Measurements from ENCODE around the gene KIAA1328.

KIAA1328 gene

DNA sequence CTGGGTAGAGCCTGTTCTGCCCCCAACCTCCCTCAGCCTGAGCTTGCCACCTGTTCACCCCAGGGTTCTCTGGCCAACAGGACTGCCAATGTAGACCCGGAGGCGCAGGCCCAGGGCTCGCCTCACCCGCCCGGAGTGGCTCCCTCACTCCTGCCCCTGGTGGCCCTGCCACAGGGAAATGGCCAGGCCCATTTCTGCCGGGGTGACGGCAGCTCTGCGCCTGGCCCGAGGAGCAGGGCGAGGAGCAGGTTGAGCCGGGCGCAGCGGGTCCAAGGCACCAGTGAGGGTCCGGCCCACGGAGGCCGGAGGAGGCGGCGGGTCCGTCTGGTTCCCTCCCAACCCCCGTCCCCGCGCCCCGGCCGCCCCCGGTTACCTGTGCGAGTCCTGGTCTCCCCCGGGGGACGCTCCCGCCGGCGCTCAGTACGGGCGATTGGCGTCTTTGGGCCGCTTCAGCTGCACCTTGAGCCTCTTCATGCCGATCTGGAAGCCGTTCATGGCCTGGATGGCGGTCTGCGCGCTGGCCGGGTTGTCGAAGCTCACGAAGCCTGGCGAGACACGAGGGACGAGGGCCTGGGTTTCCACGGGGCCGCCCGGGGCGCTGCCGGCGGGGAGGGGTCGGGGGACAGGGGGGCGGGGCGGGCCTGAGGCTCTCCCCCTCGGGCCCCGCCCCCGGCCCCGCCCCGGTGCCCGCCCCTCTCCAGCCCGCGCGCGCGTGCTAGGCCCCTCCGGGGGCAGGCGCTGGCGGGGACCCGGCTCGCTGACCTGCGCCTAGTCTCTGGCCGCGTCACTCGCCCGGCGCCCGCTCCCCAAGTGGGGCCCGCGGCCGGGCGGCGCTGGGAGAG, 424.7 kb downstream of the KIAA1328 start:
- DNase-seq: no peak
- in situ Hi-C loops (cut with HindIII; ENCODE audit: low pct_ligation_motif_present, low pct_unique_long_range_greater_than_20kb, low sequenced_read_pairs): no loop called here

DNA sequence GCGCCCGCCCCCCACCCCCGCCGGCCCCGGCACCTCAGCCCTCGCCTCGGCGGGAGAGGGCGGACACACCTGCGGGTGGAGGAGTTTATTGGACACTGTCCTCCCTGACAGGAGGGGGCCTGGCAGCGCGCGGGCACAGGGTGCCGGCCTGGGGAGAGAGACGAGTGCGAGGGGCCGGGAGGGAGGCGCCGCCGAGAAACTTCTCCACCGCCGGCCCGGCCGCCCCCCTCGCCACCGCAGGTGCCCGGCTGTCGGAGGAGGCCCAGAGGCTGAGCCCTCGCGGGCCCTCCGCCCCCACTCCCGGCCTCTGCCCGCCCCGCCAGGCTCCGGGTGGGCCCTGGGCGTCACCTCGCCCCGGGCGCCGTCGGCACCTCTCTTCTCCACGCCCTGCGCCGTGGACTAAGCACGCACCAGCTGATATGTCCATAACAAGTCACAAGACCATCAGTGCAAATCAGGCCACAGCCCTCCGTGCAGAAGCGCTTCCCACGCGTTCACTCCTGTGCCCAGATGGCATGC, 425.4 kb downstream of the KIAA1328 start:
- in situ Hi-C loops (cut with HindIII; ENCODE audit: low pct_ligation_motif_present, low pct_unique_long_range_greater_than_20kb, low sequenced_read_pairs): no loop called here
- DNase-seq: no peak

DNA sequence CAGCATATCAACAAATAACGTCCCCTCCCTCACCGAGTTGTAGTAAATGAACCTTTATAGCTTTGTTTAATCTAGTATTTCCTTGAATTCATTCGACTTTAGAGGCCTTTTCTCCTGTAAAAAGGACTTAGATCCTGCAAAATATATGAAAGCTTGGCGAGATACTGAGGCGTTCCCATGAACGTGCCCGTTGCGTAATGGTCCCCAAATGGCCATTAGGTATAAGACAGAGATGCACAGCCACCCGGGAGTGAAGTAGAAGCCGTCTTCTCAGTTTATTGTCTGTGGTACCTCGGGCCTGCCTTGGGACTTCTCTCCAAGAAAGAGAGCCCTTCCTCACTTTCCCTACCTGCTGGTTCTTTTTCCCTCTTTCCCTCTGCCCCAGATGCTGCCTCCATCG, 426.0 kb downstream of the KIAA1328 start:
- in situ Hi-C loops (cut with HindIII; ENCODE audit: low pct_ligation_motif_present, low pct_unique_long_range_greater_than_20kb, low sequenced_read_pairs): no loop called here
- DNase-seq: no peak

DNA sequence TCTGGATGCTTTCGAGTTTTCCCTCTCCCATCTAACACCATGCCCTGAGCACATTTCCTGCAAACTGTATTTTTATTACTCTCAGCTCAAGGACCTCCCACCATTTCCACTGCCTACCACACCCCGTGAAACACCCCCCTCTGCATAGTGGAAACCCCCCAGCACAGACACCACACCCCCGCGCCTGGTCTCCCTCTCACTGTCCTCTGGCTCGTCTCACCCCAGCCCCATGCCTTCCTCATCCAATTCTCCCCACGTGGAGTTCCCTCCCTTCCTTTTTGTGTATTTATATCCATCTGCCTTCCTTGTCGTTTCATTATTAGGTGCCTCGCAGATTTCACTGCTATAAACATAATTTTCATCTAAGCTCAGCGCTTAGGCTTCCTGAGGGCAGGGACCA, 429.2 kb downstream of the KIAA1328 start:
- in situ Hi-C loops (cut with HindIII; ENCODE audit: low pct_ligation_motif_present, low pct_unique_long_range_greater_than_20kb, low sequenced_read_pairs): no loop called here
- no peak for DNase-seq

DNA sequence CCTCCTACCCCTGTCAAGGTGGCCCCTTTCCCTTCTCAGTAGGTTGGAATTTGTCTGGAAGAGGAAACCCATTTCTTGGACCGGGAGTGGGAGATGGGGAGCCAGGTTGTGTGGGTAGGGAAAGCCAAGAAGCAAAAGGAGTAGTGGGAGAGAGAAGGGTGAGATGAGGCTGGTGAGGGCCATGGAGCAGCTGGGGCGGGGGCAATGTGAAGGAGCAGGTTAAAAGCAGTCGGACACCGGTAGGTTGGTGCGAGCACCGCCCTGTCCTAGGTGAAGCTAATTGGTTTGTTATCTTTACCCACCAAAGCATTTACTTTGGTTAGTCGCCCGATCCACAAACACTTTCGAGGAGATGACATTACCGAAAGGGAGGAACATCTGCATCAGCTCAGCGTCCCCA, 429.9 kb downstream of the KIAA1328 start:
- in situ Hi-C loops (cut with HindIII; ENCODE audit: low pct_ligation_motif_present, low pct_unique_long_range_greater_than_20kb, low sequenced_read_pairs): no loop called here
- no peak for DNase-seq

DNA sequence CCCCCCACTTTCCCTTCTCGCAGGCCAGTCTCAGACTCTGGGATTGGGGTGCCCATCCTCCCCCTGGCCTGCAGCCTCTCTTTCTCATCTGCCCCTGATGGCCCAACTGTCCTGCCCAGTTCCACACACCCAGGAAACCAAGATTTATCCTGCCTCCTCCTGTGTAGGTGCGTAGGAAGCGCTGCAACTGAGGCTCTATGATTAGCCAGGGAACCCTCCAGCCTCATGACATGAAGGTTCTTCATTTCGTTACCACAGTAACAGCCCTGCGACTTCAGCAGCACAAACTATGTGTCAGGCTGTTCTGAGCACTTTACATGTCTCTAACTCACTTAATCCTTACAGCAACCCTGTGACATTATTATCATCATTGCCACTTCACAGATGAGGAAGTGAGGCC, 430.8 kb downstream of the KIAA1328 start:
- in situ Hi-C loops (cut with HindIII; ENCODE audit: low pct_ligation_motif_present, low pct_unique_long_range_greater_than_20kb, low sequenced_read_pairs): no loop called here
- no peak for DNase-seq

DNA sequence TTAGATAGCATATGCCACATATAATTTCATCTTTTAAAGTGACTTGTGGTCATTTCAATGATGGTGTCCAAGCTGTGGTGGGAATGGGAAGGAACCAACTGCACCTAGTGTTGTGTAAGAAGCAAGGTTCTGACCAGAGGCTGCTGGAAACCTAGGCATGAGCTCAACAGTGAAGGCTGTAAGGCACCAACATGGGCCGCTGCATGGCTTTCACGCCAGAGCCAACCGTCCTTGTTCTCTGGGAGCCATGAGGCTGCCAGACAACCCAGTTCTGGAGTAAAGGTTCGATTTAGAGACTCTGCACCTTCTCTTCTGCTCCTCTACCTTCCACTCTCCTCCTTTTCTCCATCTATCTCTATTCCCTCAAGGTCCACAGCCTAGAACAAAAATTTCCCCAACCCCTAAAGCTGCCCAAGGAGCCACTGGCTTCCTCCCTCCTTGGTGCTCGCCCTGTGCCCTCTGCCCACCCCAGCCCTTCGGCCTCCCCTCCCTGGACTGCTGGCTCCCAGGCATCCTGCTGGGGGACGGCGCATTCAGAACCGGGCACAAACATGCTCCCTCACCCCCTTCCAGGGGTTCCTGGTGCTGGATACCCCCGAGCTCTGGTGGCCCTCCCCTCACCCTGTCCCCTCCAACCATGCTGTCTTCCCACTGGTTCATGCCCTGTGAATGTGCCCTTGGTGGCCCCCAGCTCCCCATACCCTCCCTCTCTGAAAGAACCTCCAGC, 431.6 kb downstream of the KIAA1328 start:
- in situ Hi-C loops (cut with HindIII; ENCODE audit: low pct_ligation_motif_present, low pct_unique_long_range_greater_than_20kb, low sequenced_read_pairs): no loop called here
- DNase-seq: no peak

DNA sequence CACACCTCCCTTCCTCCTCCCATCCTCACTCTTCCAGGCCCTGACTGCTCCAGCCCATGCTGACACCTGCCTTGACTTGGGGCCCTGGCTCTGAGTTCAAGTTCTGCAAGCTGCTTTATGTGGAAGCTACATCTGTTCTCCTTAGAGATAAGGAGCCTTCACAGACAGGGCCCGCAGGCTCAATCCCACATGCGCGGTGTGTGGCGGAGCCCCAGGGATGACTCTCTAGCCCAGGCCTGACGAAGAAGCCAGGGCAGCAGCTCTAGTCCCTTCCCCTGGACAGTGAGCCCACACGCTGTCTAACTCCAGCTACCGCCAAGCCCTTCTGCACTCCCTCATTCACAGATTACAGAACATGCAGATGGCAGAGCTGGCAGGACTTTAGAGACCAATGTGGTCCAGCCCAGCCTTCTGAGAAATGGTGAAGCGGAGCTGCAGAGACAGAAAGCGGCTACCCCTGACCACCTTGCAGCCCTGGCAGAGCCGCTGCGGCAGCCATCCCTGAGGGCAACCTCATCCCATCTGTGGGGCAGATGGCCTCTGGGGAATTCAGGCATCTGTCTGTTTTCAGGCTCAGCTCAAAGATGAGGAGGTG, 432.4 kb downstream of the KIAA1328 start:
- DNase-seq: no peak
- in situ Hi-C loops (cut with HindIII; ENCODE audit: low pct_ligation_motif_present, low pct_unique_long_range_greater_than_20kb, low sequenced_read_pairs): no loop called here

DNA sequence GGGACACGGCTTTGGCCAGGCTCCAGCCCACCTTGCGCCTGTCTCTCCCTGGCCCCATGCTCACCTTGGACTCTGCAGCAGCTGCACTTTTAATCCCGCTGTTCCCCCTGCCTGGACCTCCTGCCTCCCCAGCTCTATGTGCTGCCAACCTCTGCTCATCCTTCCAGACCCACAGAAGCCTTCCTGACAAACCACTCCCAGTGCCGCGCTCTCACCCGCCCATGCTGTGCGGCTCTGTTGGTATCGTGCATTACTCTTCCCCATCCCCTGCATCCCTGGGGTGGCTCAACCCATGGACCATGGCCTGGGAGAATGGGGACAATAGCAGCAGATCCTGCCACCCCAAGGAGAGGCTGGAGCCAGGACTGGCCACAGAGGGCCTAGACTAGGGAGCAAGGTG, 433.1 kb downstream of the KIAA1328 start:
- DNase-seq: no peak
- in situ Hi-C loops (cut with HindIII; ENCODE audit: low pct_ligation_motif_present, low pct_unique_long_range_greater_than_20kb, low sequenced_read_pairs): no loop called here

DNA sequence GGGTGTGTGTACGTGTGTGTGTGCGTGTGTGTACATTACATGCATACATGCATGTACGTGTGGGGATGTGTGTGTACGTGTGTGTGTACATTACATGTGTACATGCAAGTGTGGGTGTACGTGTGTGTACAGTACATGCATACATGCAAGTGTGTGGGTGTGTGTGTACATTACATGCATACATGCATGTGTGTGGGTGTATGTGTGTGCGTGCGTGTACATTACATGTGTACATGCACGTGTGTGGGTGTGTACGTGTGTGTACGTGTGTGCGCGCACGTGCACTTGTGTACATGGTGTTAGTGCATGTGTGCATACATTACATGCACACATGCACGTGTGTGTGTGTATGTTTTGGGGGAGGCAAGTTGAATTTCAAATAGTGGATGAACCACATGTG, 436.0 kb downstream of the KIAA1328 start:
- no peak for DNase-seq
- in situ Hi-C loops (cut with HindIII; ENCODE audit: low pct_ligation_motif_present, low pct_unique_long_range_greater_than_20kb, low sequenced_read_pairs): no loop called here

DNA sequence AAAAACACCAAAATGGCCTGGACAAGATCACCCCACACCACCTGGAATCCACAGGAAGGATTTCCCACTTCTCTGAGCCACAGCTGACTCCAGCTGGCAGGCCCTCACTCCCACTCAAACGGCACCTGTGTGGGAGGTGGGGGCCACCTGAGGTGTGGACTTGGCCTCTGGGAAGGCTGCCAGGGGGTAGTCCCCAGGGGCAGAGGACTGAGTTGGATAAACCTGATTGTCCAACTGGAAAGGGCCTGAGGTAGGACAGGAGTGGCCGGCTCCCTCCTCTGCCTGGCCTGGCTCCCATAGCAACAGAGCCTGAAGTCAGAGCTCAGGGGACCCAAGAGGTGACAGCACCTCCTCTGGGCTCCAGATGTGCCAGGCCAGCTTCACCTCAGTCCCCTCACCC, 436.5 kb downstream of the KIAA1328 start:
- DNase-seq: no peak
- in situ Hi-C loops (cut with HindIII; ENCODE audit: low pct_ligation_motif_present, low pct_unique_long_range_greater_than_20kb, low sequenced_read_pairs): no loop called here

DNA sequence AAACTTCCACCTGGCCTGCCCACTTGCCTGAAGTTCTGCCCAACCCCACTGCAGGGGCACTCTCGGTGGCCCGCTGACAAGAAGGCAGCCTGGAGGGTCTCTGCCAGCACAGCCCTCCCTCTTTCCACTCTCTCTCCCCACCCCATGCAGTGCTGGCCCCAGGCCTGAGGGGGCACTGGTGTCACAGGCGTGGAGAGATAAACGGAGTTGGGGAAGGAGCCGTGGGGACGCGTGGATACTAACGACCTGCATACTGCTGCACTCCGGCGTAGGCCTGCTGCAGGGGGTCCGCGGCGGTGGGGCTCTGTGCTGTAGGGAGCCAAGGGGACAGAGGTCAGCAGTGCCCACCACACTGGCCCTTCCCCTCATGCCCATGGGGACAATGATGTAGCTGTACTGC, 437.4 kb downstream of the KIAA1328 start:
- in situ Hi-C loops (cut with HindIII; ENCODE audit: low pct_ligation_motif_present, low pct_unique_long_range_greater_than_20kb, low sequenced_read_pairs): no loop called here
- peak; percentile 4 for DNase-seq

DNA sequence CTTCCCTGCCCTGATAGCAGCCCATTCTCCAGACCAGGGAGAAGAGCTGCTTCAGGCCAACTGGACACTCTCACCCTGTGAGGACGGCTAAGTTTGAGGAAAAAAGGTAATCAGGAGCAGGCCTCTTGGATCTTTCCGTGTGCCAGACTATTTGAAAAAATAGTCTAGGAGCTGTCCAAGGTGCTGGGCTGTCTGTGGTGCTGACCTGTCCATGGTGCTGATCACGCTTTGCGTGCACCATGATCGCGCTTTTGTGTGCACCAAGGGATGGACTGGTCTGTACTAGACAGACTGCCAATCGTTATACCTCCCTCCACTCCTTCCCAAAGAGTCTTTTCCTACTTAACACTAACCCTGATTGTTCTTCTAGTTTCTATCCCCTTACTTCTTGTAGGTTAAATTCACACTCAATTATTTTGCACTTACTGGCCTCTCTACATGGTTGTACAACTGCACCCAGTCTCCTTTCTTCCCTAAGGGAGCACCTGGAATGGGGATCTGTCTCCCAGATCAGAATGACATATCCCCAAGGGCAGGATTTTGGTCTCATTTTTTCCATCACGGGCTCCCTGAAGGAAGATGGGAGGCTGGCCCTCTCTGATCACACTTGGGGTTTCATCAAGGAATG, 441.2 kb downstream of the KIAA1328 start:
- peak; percentile 53 for DNase-seq
- in situ Hi-C loops (cut with HindIII; ENCODE audit: low pct_ligation_motif_present, low pct_unique_long_range_greater_than_20kb, low sequenced_read_pairs): no loop called here

DNA sequence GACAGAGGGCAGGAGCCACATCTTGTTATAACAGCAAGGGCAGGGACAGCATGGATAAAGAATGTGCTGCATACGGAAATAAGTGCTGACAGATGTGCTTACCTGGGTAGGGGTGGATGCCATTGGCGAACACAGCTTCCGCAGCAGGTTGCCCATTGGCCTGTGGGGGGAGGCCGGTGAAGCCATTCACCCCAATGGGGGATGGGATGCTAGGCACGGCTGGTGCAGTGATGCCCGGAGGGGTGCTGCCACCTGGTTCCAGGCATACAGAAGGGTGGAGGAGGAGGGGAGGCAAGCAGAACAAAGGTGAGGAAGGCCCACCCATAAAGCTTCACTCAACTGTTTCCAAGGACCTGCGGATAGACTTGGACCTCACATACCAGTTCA, 441.7 kb downstream of the KIAA1328 start:
- in situ Hi-C loops (cut with HindIII; ENCODE audit: low pct_ligation_motif_present, low pct_unique_long_range_greater_than_20kb, low sequenced_read_pairs): no loop called here
- DNase-seq: no peak

DNA sequence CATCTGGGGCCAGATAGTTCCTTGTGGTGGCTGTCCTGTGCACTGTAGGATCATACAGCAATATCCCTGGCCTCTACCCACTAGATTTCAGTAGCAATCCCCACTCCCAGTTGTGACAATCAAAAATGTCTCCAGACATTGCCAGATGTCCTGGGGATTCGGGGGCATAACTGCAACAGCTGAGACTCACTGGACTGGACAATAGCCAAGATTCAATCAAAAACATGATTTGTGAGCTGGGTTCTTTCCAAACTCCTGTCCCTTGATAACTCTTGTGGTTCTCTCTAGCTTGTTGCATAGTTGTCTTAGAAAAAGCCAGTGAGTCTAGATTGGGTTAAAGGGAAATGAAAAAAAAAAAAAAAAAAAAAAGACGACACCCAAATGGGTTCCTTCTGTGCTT, 443.3 kb downstream of the KIAA1328 start:
- in situ Hi-C loops (cut with HindIII; ENCODE audit: low pct_ligation_motif_present, low pct_unique_long_range_greater_than_20kb, low sequenced_read_pairs): no loop called here
- no peak for DNase-seq

DNA sequence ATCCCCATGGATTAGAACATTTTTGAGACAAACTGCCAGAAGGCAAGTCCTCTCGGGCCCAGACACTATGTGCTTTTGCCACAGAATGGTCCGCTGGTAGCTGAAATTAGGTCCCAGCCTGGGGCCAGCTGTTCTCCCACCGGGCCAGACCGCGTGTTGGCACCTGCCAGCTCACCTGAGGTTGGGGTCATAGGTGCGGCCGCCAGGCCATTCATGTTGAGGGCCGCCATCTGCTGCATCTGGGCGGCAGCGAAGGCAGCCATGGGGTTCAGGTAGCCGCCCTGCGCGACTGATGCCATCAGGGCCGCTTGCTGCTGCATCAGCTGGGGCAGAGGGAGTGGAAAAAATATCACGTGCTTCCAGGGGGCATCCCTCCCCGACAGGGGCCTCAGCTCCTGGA, 443.9 kb downstream of the KIAA1328 start:
- DNase-seq: no peak

DNA sequence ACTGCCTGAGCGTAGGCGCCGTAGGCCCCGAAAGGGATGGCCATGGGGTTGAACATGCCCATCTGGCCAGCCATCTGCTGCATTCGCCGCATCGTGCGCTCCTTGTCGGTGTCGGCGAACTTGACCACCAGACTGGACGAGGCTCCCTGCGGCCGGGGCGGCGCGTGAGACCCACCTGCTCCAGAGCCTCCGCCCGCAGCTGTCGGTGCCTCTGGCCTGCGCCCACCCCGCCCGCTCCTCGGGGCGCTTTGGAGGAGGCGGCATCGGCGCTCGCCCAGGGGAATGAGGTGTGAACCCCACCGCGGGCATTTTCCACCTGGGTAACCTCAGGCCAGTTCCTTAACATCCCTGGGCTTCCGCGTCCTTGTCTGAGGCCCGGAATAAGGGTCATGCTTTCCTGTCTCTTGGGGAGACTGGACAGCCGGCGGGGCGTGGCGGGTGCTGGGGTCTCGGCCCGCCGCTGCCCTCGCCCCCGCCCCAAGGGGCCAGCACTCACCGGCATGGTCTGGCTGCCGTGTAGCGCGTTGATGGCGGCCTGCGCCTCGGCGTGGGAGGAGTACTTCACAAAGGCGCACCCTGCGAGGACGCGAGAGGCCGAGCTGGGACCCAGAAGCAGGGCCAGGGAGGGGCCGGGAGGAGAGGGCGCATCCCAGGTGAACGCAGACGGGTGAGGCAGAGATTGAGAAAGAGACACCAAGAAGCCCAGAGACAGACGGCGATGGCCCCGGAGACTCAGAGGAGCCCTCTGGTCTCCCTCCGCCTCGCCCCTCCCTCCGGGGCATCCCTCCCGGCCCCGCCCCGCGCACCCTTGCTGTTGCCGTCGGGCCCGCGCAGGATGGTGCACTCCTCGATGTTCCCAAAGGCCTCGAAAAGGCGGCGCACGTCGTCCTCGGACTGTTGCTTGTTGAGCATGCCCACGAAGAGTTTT, 445.6 kb downstream of the KIAA1328 start:
- in situ Hi-C loops (cut with HindIII; ENCODE audit: low pct_ligation_motif_present, low pct_unique_long_range_greater_than_20kb, low sequenced_read_pairs): no loop called here

More for the DNA sequence above, 443.9 kb downstream of the KIAA1328 start:
- in situ Hi-C loops (cut with HindIII; ENCODE audit: low pct_ligation_motif_present, low pct_unique_long_range_greater_than_20kb, low sequenced_read_pairs): no loop called here

DNA sequence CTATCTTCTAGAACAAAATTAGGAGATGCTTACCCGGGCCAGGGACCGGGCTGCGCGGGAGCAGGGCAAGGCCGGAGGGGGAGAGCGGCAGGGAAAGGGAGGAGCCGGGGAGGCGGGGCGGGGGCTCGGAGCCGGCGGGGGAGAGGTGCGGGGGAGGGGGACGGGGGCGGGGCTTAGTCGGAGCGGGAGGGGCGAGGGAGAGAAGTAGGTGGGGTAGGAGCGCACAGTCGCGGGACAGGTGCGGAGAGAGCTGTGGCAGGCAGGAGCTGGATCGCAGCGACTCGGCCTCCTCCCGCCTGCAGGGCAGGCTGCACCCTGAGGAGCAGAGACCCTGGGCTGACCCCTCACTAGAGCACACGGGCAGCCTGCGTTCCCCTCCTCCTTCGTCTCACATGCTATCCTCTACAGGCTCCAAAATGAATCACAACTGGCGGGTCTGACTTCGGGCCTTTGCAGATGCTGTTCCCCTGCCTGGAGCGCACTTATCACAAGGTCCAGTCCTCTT, 446.4 kb downstream of the KIAA1328 start:
- no peak for DNase-seq
- in situ Hi-C loops (cut with HindIII; ENCODE audit: low pct_ligation_motif_present, low pct_unique_long_range_greater_than_20kb, low sequenced_read_pairs): no loop called here

More for the DNA sequence above, 445.6 kb downstream of the KIAA1328 start:
- no peak for DNase-seq
